BJ (cell line): ENCODE data around the gene ADRM1. TPM values are rescaled to one million over a fixed set of nuclear protein-coding genes. Genes with fewer than 3 reads are reported as not detected.

Experiments used
- CTCF ChIA-PET: fragments of 350-600 bp; formaldehyde crosslinking; extraction: SDS; loops from one replicate; lab custom pipeline; 2021; ENCODE audit warnings: antibody characterized with exemption, inconsistent platforms; lab: Yijun Ruan, JAX
- POLR2A ChIA-PET: fragments of 300-600 bp; sonication (Branson Sonifier 250); formaldehyde crosslinking; extraction: SDS; loops from one replicate; lab custom pipeline; 2021; ENCODE audit warnings: antibody characterized with exemption; lab: Charles Lee
- DNase-seq: peaks from one replicate; pipeline ENCODE4 v3.0.0-alpha.2; 2011; ENCODE audit warnings: low read depth
- H3K27me3 ChIP-seq: 2 replicates; pipeline ENCODE4 v1.6.0; 2011; ENCODE audit warnings: low read length; ENCODE audit not compliant: control insufficient read depth, insufficient read depth
- H3K36me3 ChIP-seq: 2 replicates; pipeline ENCODE4 v1.5.1; 2011; ENCODE audit warnings: low read length; ENCODE audit not compliant: control insufficient read depth, insufficient read depth
- H3K4me3 ChIP-seq: 2 replicates; pipeline ENCODE4 v1.5.1; 2011; ENCODE audit warnings: low read depth, mild to moderate bottlenecking, control low read depth, low read length
- polyA plus RNA-seq: library from polyadenylated mRNA; depleted of rRNA; stranded (reverse); fragments of >200 nt; gene quantifications from 2 replicates; pipeline ENCODE4 v1.2.3, GENCODE V29; 2011
- TF ChIP-seq, protein P1 (sequence below): IDR thresholded peaks from 2 replicates; pipeline ENCODE4 v1.5.1; 2011; ENCODE audit warnings: low read depth, mild to moderate bottlenecking, control low read depth, inconsistent platforms, low read length, moderate library complexity; ENCODE audit not compliant: insufficient read depth

ADRM1 gene
- polyA plus RNA-seq, 1 experiment: 115 TPM

GRCh38 chr20:62313460-62314338, 10.9 kb downstream of the ADRM1 start:
- Histone ChIP-seq H3K36me3 (peaks cover 3% of the 10 kb centered on the region), H3K4me3 (no peak overlapping the region), H3K27me3 (no peaks in the 10 kb centered on the region)
- ChIA-PET CTCF (no interaction called here), POLR2A (no interaction called here)
- TF ChIP-seq, protein P1, sequence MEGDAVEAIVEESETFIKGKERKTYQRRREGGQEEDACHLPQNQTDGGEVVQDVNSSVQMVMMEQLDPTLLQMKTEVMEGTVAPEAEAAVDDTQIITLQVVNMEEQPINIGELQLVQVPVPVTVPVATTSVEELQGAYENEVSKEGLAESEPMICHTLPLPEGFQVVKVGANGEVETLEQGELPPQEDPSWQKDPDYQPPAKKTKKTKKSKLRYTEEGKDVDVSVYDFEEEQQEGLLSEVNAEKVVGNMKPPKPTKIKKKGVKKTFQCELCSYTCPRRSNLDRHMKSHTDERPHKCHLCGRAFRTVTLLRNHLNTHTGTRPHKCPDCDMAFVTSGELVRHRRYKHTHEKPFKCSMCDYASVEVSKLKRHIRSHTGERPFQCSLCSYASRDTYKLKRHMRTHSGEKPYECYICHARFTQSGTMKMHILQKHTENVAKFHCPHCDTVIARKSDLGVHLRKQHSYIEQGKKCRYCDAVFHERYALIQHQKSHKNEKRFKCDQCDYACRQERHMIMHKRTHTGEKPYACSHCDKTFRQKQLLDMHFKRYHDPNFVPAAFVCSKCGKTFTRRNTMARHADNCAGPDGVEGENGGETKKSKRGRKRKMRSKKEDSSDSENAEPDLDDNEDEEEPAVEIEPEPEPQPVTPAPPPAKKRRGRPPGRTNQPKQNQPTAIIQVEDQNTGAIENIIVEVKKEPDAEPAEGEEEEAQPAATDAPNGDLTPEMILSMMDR: no peak
- no peak for DNase-seq

DNA sequence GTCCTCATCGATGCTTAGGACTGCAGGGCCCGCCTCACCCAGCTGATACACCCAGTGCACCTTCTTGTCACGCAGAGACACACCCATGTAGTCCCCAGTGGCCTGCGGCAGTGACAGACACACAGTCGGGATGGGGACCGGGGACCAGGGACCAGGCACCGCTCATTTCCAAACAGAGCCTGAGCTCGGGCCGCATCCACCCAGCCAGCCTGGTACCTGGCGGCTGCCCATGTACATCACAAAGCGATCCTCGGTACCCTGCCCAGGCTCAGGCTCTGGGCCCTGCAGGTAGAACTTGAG, 11.5 kb downstream of the ADRM1 start:
- TF ChIP-seq, protein P1: no peak
- DNase-seq: no peak
- CTCF ChIA-PET: no interaction called here
- Histone ChIP-seq H3K36me3 (peaks cover 1% of the 10 kb centered on the region), H3K27me3 (no peaks in the 10 kb centered on the region), H3K4me3 (no peak overlapping the region)
- POLR2A ChIA-PET: no interaction called here

- Histone ChIP-seq H3K4me3 (no peak overlapping the region), H3K27me3 (no peaks in the 10 kb centered on the region), H3K36me3 (peaks cover 1% of the 10 kb centered on the region)
- TF ChIP-seq, protein P1: no peak
- DNase-seq: no peak
- CTCF ChIA-PET: interaction anchor here (1.8 kb wide), 1 partner anchor 68 kb away, joined by 4 read pairs; no protein-coding TSS in a partner anchor
- POLR2A ChIA-PET: no interaction called here
Observed at GRCh38 chr20:62314711-62315302, 12.0 kb downstream of the ADRM1 start.

- POLR2A ChIA-PET: no interaction called here
Observed at GRCh38 chr20:62315773-62316172, 13.0 kb downstream of the ADRM1 start.

More at GRCh38 chr20:62315773-62316172, 13.0 kb downstream of the ADRM1 start:
- peaks cover 1% of the 10 kb centered on the region for H3K36me3 ChIP-seq
- CTCF ChIA-PET: interaction anchor here (1.8 kb wide), 1 partner anchor 67 kb away, joined by 4 read pairs; no protein-coding TSS in a partner anchor
- no peak for DNase-seq
- H3K4me3 ChIP-seq: no peak overlapping the region
- no peaks in the 10 kb centered on the region for H3K27me3 ChIP-seq
- TF ChIP-seq, protein P1: no peak
